HCT116 (cell line): Measurements from ENCODE around the gene EMX1. TPM values are rescaled to one million over a fixed set of nuclear protein-coding genes. Genes with fewer than 3 reads are reported as not detected.

Experiments
- ATAC-seq: fragments of 200-7000 bp; cut with Tn5 transposase; 2 replicates; pipeline ENCODE4 v1.9.1; 2020; ENCODE audit warnings: mild to moderate bottlenecking, moderate library complexity
- BruUV-seq: library from RNA; stranded (reverse); fragments of 400-500 nt; replicated peaks from 2 replicates; lab custom pipeline; 2021; lab: Mats Ljungman, UMichigan
- CTCF ChIA-PET: fragments of 300-600 bp; sonication (Branson Sonifier 250); formaldehyde crosslinking; loops from one replicate; lab custom pipeline; 2021; ENCODE audit warnings: antibody characterized with exemption; lab: Charles Lee
- POLR2A ChIA-PET: fragments of 300-600, 350-600 bp; sonication (Branson Sonifier 250); formaldehyde crosslinking; loops from one replicate; lab custom pipeline; 2021; ENCODE audit warnings: antibody characterized with exemption; lab: Charles Lee
- RAD21 ChIA-PET, 2 experiments: fragments of 300-600 bp; sonication (Branson Sonifier 250); formaldehyde crosslinking; loops; one replicate each; lab custom pipeline; 2023; ENCODE audit warnings: low total read pairs in 2 of 2; ENCODE audit not compliant: uncharacterized antibody in 2 of 2, unreplicated experiment in 2 of 2, low non-redundant PET in 1 of 2; lab: Charles Lee
- DNase-seq: peaks from one replicate; pipeline ENCODE4 v3.0.0-alpha.2; 2010; ENCODE audit warnings: low read depth, low spot score
- H2AFZ ChIP-seq: fragments of 200-600 bp; shearing (Covaris generic), sonication (generic); 2 replicates; pipeline ENCODE4 v1.6.1; 2017; ENCODE audit warnings: low read depth, mixed run types, mixed read lengths, antibody characterized with exemption, low read length; ENCODE audit not compliant: poor library complexity, severe bottlenecking
- H3K27ac ChIP-seq: 2 replicates; pipeline ENCODE4 v1.5.1; 2012; ENCODE audit warnings: low read depth, low read length
- H3K27me3 ChIP-seq: fragments of 200-600 bp; sonication (generic); 2 replicates; pipeline ENCODE4 v1.6.1; 2016; ENCODE audit warnings: mixed run types, low read length, mixed read lengths; ENCODE audit not compliant: insufficient read depth
- H3K36me3 ChIP-seq, 2 experiments: fragments of 200-500 bp in 1 of 2; fragments of 200-600 bp in 1 of 2; sonication (Bioruptor generic) in 1 of 2; sonication (generic) in 1 of 2; 2 replicates each; pipeline versions ENCODE4 v1.5.1 to v1.6.1; 2014 to 2016; ENCODE audit warnings: low read length in 2 of 2, inconsistent platforms in 1 of 2, mixed read lengths in 1 of 2, mixed run types in 1 of 2; ENCODE audit not compliant: insufficient read depth in 2 of 2, control insufficient read depth in 1 of 2
- H3K4me1 ChIP-seq, 2 experiments: fragments of 200-600 bp in 1 of 2; sonication (generic) in 1 of 2; 2 replicates each; pipeline versions ENCODE4 v1.5.1 to v1.6.1; 2012 to 2017; ENCODE audit warnings: low read length in 2 of 2, inconsistent platforms in 1 of 2, mild to moderate bottlenecking in 1 of 2, mixed read lengths in 1 of 2, mixed run types in 1 of 2, moderate library complexity in 1 of 2; ENCODE audit not compliant: insufficient read depth in 2 of 2, control insufficient read depth in 1 of 2
- H3K4me2 ChIP-seq: fragments of 200-600 bp; sonication (generic); 2 replicates; pipeline ENCODE4 v1.6.1; 2017; ENCODE audit warnings: mixed run types, low read length, mixed read lengths
- H3K4me3 ChIP-seq, 2 experiments: fragments of 200-600 bp in 1 of 2; sonication (generic) in 1 of 2; replicated peaks in 1 of 2; 2 replicates each; pipeline ENCODE4 v1.5.1; 2011 to 2016; ENCODE audit warnings: low read length in 2 of 2, control low read depth in 1 of 2, low read depth in 1 of 2, mild to moderate bottlenecking in 1 of 2, mixed read lengths in 1 of 2, mixed run types in 1 of 2
- H3K79me2 ChIP-seq: fragments of 200-600 bp; sonication (generic); 2 replicates; pipeline ENCODE4 v1.6.1; 2017; ENCODE audit warnings: mild to moderate bottlenecking, mixed run types, low read length, moderate library complexity, mixed read lengths; ENCODE audit not compliant: insufficient read depth
- H3K9ac ChIP-seq: fragments of 200-600 bp; sonication (generic); 2 replicates; pipeline ENCODE4 v1.6.1; 2016; ENCODE audit warnings: low read length, mixed read lengths
- H3K9me2 ChIP-seq: fragments of 200-600 bp; sonication (generic), shearing (Covaris generic); 2 replicates; pipeline ENCODE4 v1.6.1; 2017; ENCODE audit warnings: mixed run types, mild to moderate bottlenecking, moderate library complexity; ENCODE audit not compliant: insufficient read depth
- H3K9me3 ChIP-seq, 2 experiments: fragments of 200-500 bp in 1 of 2; fragments of 200-600 bp in 1 of 2; sonication (Bioruptor generic) in 1 of 2; sonication (generic) in 1 of 2; 2 replicates each; pipeline ENCODE4 v1.6.1; 2014 to 2017; ENCODE audit warnings: low read length in 2 of 2, mixed read lengths in 2 of 2, inconsistent platforms in 1 of 2, low read depth in 1 of 2, mild to moderate bottlenecking in 1 of 2, mixed run types in 1 of 2, moderate library complexity in 1 of 2; ENCODE audit not compliant: control insufficient read depth in 1 of 2, insufficient read depth in 1 of 2
- H4K20me1 ChIP-seq: fragments of 200-600 bp; sonication (generic), shearing (Covaris generic); 2 replicates; pipeline ENCODE4 v1.6.1; 2017; ENCODE audit warnings: mixed run types, mild to moderate bottlenecking, moderate library complexity; ENCODE audit not compliant: insufficient read depth
- CEBPB ChIP-seq: IDR thresholded peaks from 2 replicates; pipeline ENCODE4 v1.6.1; 2012; ENCODE audit warnings: low read depth
- EGR1 ChIP-seq: IDR thresholded peaks from 2 replicates; pipeline ENCODE4 v1.6.1; 2012; ENCODE audit warnings: low read depth
- ELF1 ChIP-seq: IDR thresholded peaks from 2 replicates; pipeline ENCODE4 v1.6.1; 2012; ENCODE audit warnings: low read depth, borderline replicate concordance
- EZH2 ChIP-seq: fragments of 200-600 bp; sonication (generic); IDR thresholded peaks from 2 replicates; pipeline ENCODE4 v1.6.1; 2017; ENCODE audit warnings: antibody characterized with exemption, mixed run types
- FOSL1 ChIP-seq: IDR thresholded peaks from 2 replicates; pipeline ENCODE4 v1.6.1; 2012; ENCODE audit warnings: low read depth
- JUND ChIP-seq: IDR thresholded peaks from 2 replicates; pipeline ENCODE4 v1.6.1; 2012
- POLR2A ChIP-seq: IDR thresholded peaks from 2 replicates; pipeline ENCODE4 v1.7.0; 2011; ENCODE audit warnings: borderline replicate concordance; ENCODE audit not compliant: insufficient read depth, insufficient read length; ENCODE audit errors: extremely low read depth
- POLR2AphosphoS5 ChIP-seq: IDR thresholded peaks from 2 replicates; pipeline ENCODE4 v1.6.1; 2011; ENCODE audit warnings: mild to moderate bottlenecking, low read depth, low read length, moderate library complexity
- RAD21 ChIP-seq: IDR thresholded peaks from 2 replicates; pipeline ENCODE4 v1.6.1; 2012; ENCODE audit warnings: low read depth, mild to moderate bottlenecking
- SP1 ChIP-seq: IDR thresholded peaks from 2 replicates; pipeline ENCODE4 v1.6.1; 2012; ENCODE audit warnings: low read depth
- SRF ChIP-seq: IDR thresholded peaks from 2 replicates; pipeline ENCODE4 v1.6.1; 2012; ENCODE audit warnings: low read depth
- TCF7L2 ChIP-seq: IDR thresholded peaks from 2 replicates; pipeline ENCODE4 v1.7.0; 2011; ENCODE audit warnings: borderline replicate concordance, inconsistent platforms; ENCODE audit not compliant: insufficient read depth, insufficient read length; ENCODE audit errors: extremely low read depth
- YY1 ChIP-seq: IDR thresholded peaks from 2 replicates; pipeline ENCODE4 v1.6.1; 2011; ENCODE audit warnings: low read length, low read depth, moderate library complexity, mild to moderate bottlenecking; ENCODE audit not compliant: insufficient replicate concordance; ENCODE audit errors: extremely low read depth
- ZFX ChIP-seq: fragments of 450-650 bp; IDR thresholded peaks from 2 replicates; pipeline ENCODE4 v1.6.1; 2017
- ZNF274 ChIP-seq: fragments of 200-500 bp; sonication (Bioruptor generic); IDR thresholded peaks from 2 replicates; pipeline ENCODE4 v1.6.1; 2014; ENCODE audit warnings: mild to moderate bottlenecking, low read depth, low read length, inconsistent platforms
- intact Hi-C: fragments of 100-400 bp; cut with micrococcal nuclease; formaldehyde crosslinking; loops from 2 replicates; pipeline ENCODE4 v1.10.0; 2022
- total RNA-seq: library from RNA; stranded (reverse); gene quantifications from one replicate; pipeline ENCODE4 v1.2.1, GENCODE V29; 2021; ENCODE audit not compliant: unreplicated experiment
- TF ChIP-seq, protein P1 (sequence below): IDR thresholded peaks from 2 replicates; pipeline ENCODE4 v1.6.1; 2011; ENCODE audit warnings: mild to moderate bottlenecking, low read length, moderate library complexity; ENCODE audit not compliant: insufficient replicate concordance; ENCODE audit errors: extremely low read depth
- TF ChIP-seq, protein P2 (sequence below): IDR thresholded peaks from 2 replicates; pipeline ENCODE4 v1.6.1; 2012
- TF ChIP-seq, protein P3 (sequence below), 3 experiments: fragments of 200-600 bp in 1 of 3; sonication (generic) in 1 of 3; IDR thresholded peaks in 2 of 3; conservative IDR thresholded peaks in 1 of 3; 2 replicates each; pipeline ENCODE4 v1.5.1; 2012 to 2017; ENCODE audit warnings: low read depth in 2 of 3, low read length in 2 of 3, antibody characterized with exemption in 1 of 3, borderline replicate concordance in 1 of 3, control low read depth in 1 of 3, mild to moderate bottlenecking in 1 of 3, mixed read lengths in 1 of 3, mixed run types in 1 of 3, moderate library complexity in 1 of 3; ENCODE audit not compliant: insufficient read depth in 1 of 3
- TF ChIP-seq, protein P4 (sequence below): IDR thresholded peaks from 2 replicates; pipeline ENCODE4 v1.6.1; 2012

The EMX1 gene
- total RNA-seq, 1 experiment from 2014 or later, result 3.1 TPM

DNA sequence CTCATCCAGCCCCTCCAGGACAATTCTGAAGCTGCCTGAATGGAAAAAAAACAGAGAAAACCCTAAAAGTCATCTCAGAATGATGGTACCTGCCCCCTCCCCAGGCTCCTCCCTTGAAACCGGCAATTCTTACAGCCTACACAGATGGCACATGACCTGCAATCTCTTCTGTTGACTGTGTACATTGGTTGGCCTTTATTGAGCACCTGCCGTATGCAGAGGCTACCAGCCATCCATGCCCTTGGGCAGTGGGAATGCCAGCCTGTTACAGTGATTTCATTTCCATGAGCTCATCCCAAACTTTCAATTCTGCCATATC, 57.1 kb downstream of the EMX1 start (continued):
- TF ChIP-seq, protein P1, sequence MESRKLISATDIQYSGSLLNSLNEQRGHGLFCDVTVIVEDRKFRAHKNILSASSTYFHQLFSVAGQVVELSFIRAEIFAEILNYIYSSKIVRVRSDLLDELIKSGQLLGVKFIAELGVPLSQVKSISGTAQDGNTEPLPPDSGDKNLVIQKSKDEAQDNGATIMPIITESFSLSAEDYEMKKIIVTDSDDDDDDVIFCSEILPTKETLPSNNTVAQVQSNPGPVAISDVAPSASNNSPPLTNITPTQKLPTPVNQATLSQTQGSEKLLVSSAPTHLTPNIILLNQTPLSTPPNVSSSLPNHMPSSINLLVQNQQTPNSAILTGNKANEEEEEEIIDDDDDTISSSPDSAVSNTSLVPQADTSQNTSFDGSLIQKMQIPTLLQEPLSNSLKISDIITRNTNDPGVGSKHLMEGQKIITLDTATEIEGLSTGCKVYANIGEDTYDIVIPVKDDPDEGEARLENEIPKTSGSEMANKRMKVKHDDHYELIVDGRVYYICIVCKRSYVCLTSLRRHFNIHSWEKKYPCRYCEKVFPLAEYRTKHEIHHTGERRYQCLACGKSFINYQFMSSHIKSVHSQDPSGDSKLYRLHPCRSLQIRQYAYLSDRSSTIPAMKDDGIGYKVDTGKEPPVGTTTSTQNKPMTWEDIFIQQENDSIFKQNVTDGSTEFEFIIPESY, result no peak
- TF ChIP-seq RAD21 (no peak), POLR2AphosphoS5 (no peak), ZNF274 (no peak), EZH2 (no peak)
- TF ChIP-seq, all 23 proteins: peak for 0

DNA sequence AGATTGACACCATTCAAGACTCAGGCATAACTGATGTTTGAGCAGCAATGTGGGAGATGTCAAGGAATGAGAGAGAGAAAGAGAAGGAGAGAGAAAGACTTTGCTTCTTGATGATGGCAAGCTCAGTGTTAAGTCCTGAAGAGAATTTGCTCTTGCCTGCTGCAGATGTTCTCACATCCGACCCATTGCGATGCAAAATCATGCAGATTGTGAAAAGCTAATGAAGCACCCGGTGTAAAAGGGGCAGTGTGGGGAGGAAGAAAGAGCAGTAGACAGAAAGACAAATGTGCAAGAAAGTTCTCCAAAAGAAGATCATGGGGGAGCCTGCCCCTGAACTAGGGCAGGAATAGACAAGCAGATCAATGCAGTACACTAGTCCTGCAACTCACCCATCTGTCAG, 57.7 kb downstream of the EMX1 start:
- Histone ChIP-seq H4K20me1 (no peaks in the 10 kb centered on the region), H3K9me2 (no peaks in the 10 kb centered on the region), H2AFZ (no peak overlapping the region), H3K4me1 (peaks cover 3% of the 10 kb centered on the region in 2 experiments; a peak in 3 of 4 replicates), H3K36me3 (no peaks in the 10 kb centered on the region), H3K4me2 (no peak overlapping the region), H3K27me3 (no peaks in the 10 kb centered on the region), H3K27ac (no peak overlapping the region), H3K79me2 (no peaks in the 10 kb centered on the region), H3K9ac (no peak overlapping the region), H3K9me3 (no peaks in the 10 kb centered on the region), H3K4me3 (no peak overlapping the region)
- ChIA-PET RAD21 (interaction anchor here in 1 of 2 experiments (1.0 kb wide), 1 partner anchor 82 kb away, joined by 3 read pairs; no protein-coding TSS in a partner anchor), POLR2A (no interaction called here), CTCF (interaction anchor here (1.7 to 1.9 kb wide), 2 partner anchors 25 to 89 kb away, joined by 6 to 7 read pairs; no protein-coding TSS in a partner anchor)
- TF ChIP-seq, protein P1, result no peak
- TF ChIP-seq, protein P2, sequence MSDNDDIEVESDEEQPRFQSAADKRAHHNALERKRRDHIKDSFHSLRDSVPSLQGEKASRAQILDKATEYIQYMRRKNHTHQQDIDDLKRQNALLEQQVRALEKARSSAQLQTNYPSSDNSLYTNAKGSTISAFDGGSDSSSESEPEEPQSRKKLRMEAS, result no peak
- TF ChIP-seq ZNF274, result no peak
- TF ChIP-seq CEBPB, result no peak
- no peak for TF ChIP-seq FOSL1
- no peak for TF ChIP-seq RAD21
- no peak for TF ChIP-seq POLR2AphosphoS5
- no peak for TF ChIP-seq POLR2A
- no peak for TF ChIP-seq ZFX
- TF ChIP-seq ELF1, result no peak
- TF ChIP-seq, protein P3, sequence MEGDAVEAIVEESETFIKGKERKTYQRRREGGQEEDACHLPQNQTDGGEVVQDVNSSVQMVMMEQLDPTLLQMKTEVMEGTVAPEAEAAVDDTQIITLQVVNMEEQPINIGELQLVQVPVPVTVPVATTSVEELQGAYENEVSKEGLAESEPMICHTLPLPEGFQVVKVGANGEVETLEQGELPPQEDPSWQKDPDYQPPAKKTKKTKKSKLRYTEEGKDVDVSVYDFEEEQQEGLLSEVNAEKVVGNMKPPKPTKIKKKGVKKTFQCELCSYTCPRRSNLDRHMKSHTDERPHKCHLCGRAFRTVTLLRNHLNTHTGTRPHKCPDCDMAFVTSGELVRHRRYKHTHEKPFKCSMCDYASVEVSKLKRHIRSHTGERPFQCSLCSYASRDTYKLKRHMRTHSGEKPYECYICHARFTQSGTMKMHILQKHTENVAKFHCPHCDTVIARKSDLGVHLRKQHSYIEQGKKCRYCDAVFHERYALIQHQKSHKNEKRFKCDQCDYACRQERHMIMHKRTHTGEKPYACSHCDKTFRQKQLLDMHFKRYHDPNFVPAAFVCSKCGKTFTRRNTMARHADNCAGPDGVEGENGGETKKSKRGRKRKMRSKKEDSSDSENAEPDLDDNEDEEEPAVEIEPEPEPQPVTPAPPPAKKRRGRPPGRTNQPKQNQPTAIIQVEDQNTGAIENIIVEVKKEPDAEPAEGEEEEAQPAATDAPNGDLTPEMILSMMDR (IDR thresholded peaks at IDR 0.05 in 2 of 3, conservative IDR thresholded peaks at IDR 0.05 in 1 of 3; ENCODE audit: borderline replicate concordance in 1 of 3, insufficient read depth in 1 of 3, low read depth in 2 of 3, low read length in 2 of 3), result no peak
- TF ChIP-seq, protein P4, sequence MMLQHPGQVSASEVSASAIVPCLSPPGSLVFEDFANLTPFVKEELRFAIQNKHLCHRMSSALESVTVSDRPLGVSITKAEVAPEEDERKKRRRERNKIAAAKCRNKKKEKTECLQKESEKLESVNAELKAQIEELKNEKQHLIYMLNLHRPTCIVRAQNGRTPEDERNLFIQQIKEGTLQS, result no peak
- no peak for TF ChIP-seq SP1
- no peak for TF ChIP-seq EGR1
- TF ChIP-seq JUND, result no peak
- TF ChIP-seq YY1, result no peak
- no peak for TF ChIP-seq TCF7L2
- TF ChIP-seq SRF, result no peak
- BruUV-seq, result no TSS peak
- intact Hi-C loops, result no loop called here
- DNase-seq, result no peak
- no peak for ATAC-seq
